ENCODE data around the gene DDIT3.
"Not testable (repeated sequence)": the region's sequence is repeated elsewhere in the genome, so short reads cannot be mapped to it uniquely, and the experiment has no call there.

The DDIT3 gene

GRCh38 chr12:57524814-57525614, 4.7 kb upstream of the DDIT3 start:
- DNase-seq = no peak

GRCh38 chr12:57523706-57524614, 3.6 kb upstream of the DDIT3 start:
- DNase-seq = no peak

GRCh38 chr12:57522887-57523705, 2.8 kb upstream of the DDIT3 start:
- DNase-seq = peak; percentile 68

- peak; percentile 94 for DNase-seq
Measured at GRCh38 chr12:57522011-57522886, 1.9 kb upstream of the DDIT3 start, which contains the start of gene MBD6. Gene MBD6, plus strand, starts transcription at chr12:57522824. Its CDS starts 1,480 bp downstream, at chr12:57524304.

GRCh38 chr12:57521525-57522010, 1.3 kb upstream of the DDIT3 start:
- DNase-seq = peak; percentile 30

- DNase-seq = peak; percentile 24
Measured at GRCh38 chr12:57519796-57520052, 590 bp downstream of the DDIT3 start.

- DNase-seq = no peak
Measured at GRCh38 chr12:57518920-57519795, 1.2 kb downstream of the DDIT3 start.

- no peak for DNase-seq
Measured at GRCh38 chr12:57518176-57518919, 2.0 kb downstream of the DDIT3 start.

- DNase-seq = not testable (repeated sequence)
Measured at GRCh38 chr12:57517718-57518117, 2.6 kb downstream of the DDIT3 start.

GRCh38 chr12:57517187-57517586, 3.1 kb downstream of the DDIT3 start:
- DNase-seq = no peak

- no peak for DNase-seq
Measured at GRCh38 chr12:57516617-57517153, 3.6 kb downstream of the DDIT3 start.

GRCh38 chr12:57515934-57516541, 4.3 kb downstream of the DDIT3 start:
- no peak for DNase-seq

- DNase-seq = no peak
Measured at GRCh38 chr12:57515408-57515933, 4.8 kb downstream of the DDIT3 start.

GRCh38 chr12:57514720-57515407, 5.5 kb downstream of the DDIT3 start:
- no peak for DNase-seq

GRCh38 chr12:57514246-57514645, 6.1 kb downstream of the DDIT3 start:
- not testable (repeated sequence) for DNase-seq

GRCh38 chr12:57513677-57514076, 6.6 kb downstream of the DDIT3 start:
- not testable (repeated sequence) for DNase-seq

GRCh38 chr12:57513266-57513665, 7.0 kb downstream of the DDIT3 start:
- no peak for DNase-seq

GRCh38 chr12:57512665-57513064, 7.6 kb downstream of the DDIT3 start:
- DNase-seq = no peak
